ENCODE results near the gene LIMS2.

Gene LIMS2

GRCh38 chr2:127631997-127632581 is 43.2 kb downstream of the LIMS2 start:
- no peak for DNase-seq

- DNase-seq = no peak
Measured at GRCh38 chr2:127631541-127631996, 43.8 kb downstream of the LIMS2 start.

- DNase-seq = no peak
Measured at GRCh38 chr2:127630864-127631540, 44.3 kb downstream of the LIMS2 start.

- no peak for DNase-seq
Measured at GRCh38 chr2:127630096-127630863, 45.0 kb downstream of the LIMS2 start.

- no peak for DNase-seq
Measured at GRCh38 chr2:127629637-127630036, 45.7 kb downstream of the LIMS2 start.

- no peak for DNase-seq
Measured at GRCh38 chr2:127628767-127629614, 46.3 kb downstream of the LIMS2 start.

GRCh38 chr2:127627740-127628571 is 47.4 kb downstream of the LIMS2 start:
- DNase-seq = no peak

- no peak for DNase-seq
Measured at GRCh38 chr2:127626917-127627739, 48.2 kb downstream of the LIMS2 start.

GRCh38 chr2:127626175-127626574 is 49.2 kb downstream of the LIMS2 start:
- no peak for DNase-seq

GRCh38 chr2:127625572-127625951 is 49.8 kb downstream of the LIMS2 start:
- no peak for DNase-seq

- DNase-seq = no peak
Measured at GRCh38 chr2:127624756-127625571, 50.4 kb downstream of the LIMS2 start.

GRCh38 chr2:127624320-127624755 is 51.0 kb downstream of the LIMS2 start:
- DNase-seq = no peak

GRCh38 chr2:127623388-127624319 is 51.7 kb downstream of the LIMS2 start:
- DNase-seq = no peak

GRCh38 chr2:127622561-127623387 is 52.6 kb downstream of the LIMS2 start:
- no peak for DNase-seq

GRCh38 chr2:127621981-127622431 is 53.3 kb downstream of the LIMS2 start:
- DNase-seq = no peak

GRCh38 chr2:127620866-127621265 is 54.5 kb downstream of the LIMS2 start:
- DNase-seq = no peak

- DNase-seq = no peak
Measured at GRCh38 chr2:127619877-127620705, 55.2 kb downstream of the LIMS2 start.

Measured in activated CD4-positive, alpha-beta T cell treated with anti-CD3 and anti-CD28 coated beads for 4 hours (primary cell).